LNCAP (cell line): ENCODE results near the gene DVL3.

Experiments used
- TF ChIP-seq, protein P1 (sequence below): fragments of 450-650 bp; IDR thresholded peaks from 2 replicates; pipeline ENCODE4 v1.5.1; 2017; ENCODE audit warnings: mild to moderate bottlenecking

The DVL3 gene

GRCh38 chr3:184189421-184189820, 34.2 kb downstream of the DVL3 start:
- TF ChIP-seq, protein P1, sequence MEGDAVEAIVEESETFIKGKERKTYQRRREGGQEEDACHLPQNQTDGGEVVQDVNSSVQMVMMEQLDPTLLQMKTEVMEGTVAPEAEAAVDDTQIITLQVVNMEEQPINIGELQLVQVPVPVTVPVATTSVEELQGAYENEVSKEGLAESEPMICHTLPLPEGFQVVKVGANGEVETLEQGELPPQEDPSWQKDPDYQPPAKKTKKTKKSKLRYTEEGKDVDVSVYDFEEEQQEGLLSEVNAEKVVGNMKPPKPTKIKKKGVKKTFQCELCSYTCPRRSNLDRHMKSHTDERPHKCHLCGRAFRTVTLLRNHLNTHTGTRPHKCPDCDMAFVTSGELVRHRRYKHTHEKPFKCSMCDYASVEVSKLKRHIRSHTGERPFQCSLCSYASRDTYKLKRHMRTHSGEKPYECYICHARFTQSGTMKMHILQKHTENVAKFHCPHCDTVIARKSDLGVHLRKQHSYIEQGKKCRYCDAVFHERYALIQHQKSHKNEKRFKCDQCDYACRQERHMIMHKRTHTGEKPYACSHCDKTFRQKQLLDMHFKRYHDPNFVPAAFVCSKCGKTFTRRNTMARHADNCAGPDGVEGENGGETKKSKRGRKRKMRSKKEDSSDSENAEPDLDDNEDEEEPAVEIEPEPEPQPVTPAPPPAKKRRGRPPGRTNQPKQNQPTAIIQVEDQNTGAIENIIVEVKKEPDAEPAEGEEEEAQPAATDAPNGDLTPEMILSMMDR = no peak

GRCh38 chr3:184192889-184193288, 37.7 kb downstream of the DVL3 start:
- TF ChIP-seq, protein P1 = no peak

DNA sequence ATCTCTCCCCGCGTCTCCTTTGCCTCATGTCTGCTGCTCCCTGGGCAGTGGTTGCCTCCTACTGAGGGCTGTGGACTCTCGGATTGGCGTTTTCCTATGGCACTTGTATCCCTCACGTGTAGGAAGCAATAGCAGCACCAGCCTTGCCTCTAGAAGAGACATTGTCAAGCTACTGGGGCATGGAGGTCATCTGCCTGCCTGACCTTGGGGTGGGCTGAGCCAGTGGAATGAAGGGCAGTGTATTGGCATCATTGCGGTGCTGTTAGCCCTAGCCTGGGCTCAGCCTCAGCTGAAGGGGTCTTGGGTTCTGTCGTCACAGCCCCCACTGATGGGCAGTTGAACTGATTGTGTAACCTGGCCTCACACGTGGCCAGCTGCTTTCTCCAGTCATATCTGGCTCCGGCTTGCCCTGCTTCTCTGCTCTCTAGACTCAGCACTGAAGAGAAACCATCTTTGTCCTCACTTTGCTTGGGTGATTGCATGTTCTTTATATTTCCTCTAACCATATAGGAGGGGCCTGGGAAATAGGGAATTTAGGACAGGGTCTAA, 38.9 kb downstream of the DVL3 start:
- TF ChIP-seq, protein P1 = no peak

DNA sequence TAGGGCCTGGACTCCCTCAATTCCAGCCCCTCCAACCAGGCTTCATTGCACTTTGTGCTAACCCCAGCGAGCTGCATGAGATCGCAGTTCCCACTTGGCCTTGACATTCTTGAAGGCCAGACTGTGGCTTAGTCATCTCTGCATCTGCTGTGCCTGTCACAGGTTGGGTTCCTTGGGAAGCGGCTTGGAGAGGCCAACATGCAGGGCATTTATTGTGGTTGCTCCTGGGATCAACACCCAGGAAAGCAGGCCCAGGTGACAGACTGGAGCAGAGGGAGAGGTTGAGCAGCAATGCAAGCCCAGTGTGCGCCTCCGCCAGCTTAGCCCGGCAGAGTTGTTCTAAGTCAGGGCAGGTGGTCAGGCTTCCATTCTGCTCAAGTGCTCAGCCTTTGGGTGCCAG, 41.4 kb downstream of the DVL3 start:
- TF ChIP-seq, protein P1 = no peak

GRCh38 chr3:184198509-184198908, 43.3 kb downstream of the DVL3 start:
- TF ChIP-seq, protein P1 = no peak

DNA sequence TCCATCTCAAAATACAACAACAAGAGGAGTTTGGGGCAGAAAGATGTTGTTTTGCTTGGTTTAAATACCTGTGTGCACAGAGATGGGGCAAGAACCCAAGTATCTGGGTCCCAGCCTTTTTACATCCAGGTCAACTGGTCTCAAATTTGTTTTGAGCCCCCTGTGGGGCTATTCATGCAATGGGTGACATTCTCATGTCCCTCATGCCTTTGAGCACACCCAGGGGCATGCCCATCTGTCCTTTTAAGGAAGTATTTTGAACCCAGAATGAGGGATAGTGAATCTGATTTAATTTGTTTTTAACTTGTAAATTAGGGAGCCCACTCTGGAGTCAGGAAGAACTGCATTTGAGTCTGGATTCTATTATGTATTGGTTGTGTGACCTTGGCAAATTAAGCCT, 45.6 kb downstream of the DVL3 start:
- TF ChIP-seq, protein P1 = no peak

GRCh38 chr3:184203526-184203925, 48.3 kb downstream of the DVL3 start:
- TF ChIP-seq, protein P1 = no peak
